IMR-90 (cell line): Measurements from ENCODE around the gene GRIN2A. TPM values are rescaled to one million over a fixed set of nuclear protein-coding genes. Genes with fewer than 3 reads are reported as not detected.

Experiments used
- ATAC-seq: fragments of 200-7000 bp; cut with Tn5 transposase; 2 replicates; pipeline ENCODE4 v1.9.1; 2020; ENCODE audit warnings: low read depth, mild to moderate bottlenecking, moderate library complexity
- BruUV-seq: library from RNA; stranded (reverse); fragments of 400-500 nt; replicated peaks from 2 replicates; lab custom pipeline; 2021; lab: Mats Ljungman, UMichigan
- CTCF ChIA-PET: fragments of 300-600 bp; formaldehyde crosslinking; extraction: SDS; loops from one replicate; lab custom pipeline; 2021; ENCODE audit warnings: antibody characterized with exemption; lab: Yijun Ruan, JAX
- POLR2A ChIA-PET: fragments of 300-600 bp; sonication (Branson Sonifier 250); formaldehyde crosslinking; loops from one replicate; lab custom pipeline; 2022; ENCODE audit warnings: antibody characterized with exemption; ENCODE audit not compliant: unreplicated experiment; lab: Charles Lee
- DNase-seq: peaks from one replicate; pipeline ENCODE4 v3.0.0; 2013
- H2AFZ ChIP-seq: replicated peaks from 2 replicates; pipeline ENCODE3; 2013; ENCODE audit warnings: low read length, mild to moderate bottlenecking; ENCODE audit not compliant: poor library complexity
- H2AK5ac ChIP-seq: 2 replicates; pipeline ENCODE4 v1.6.1; 2013; ENCODE audit warnings: low read depth, low read length, inconsistent platforms
- H2AK9ac ChIP-seq: replicated peaks from 2 replicates; pipeline ENCODE3; 2013; ENCODE audit warnings: mild to moderate bottlenecking, low read depth, low read length, moderate library complexity; ENCODE audit not compliant: poor library complexity
- H2BK120ac ChIP-seq: 2 replicates; pipeline ENCODE4 v1.6.1; 2013; ENCODE audit warnings: low read depth, low read length, inconsistent platforms
- H2BK15ac ChIP-seq: 3 replicates; pipeline ENCODE4 v1.6.1; 2013; ENCODE audit warnings: low read depth, low read length, inconsistent platforms
- H2BK20ac ChIP-seq: 2 replicates; pipeline ENCODE4 v1.6.1; 2013; ENCODE audit warnings: low read depth, mild to moderate bottlenecking, inconsistent platforms, low read length, moderate library complexity
- H2BK5ac ChIP-seq: 2 replicates; pipeline ENCODE4 v1.6.1; 2013; ENCODE audit warnings: mild to moderate bottlenecking, low read depth, low read length, inconsistent platforms; ENCODE audit not compliant: poor library complexity, severe bottlenecking
- H3K14ac ChIP-seq: replicated peaks from 2 replicates; pipeline ENCODE4 v1.6.1; 2013; ENCODE audit warnings: low read depth, low read length, inconsistent platforms
- H3K18ac ChIP-seq: 2 replicates; pipeline ENCODE4 v1.6.1; 2013; ENCODE audit warnings: low read depth, low read length, control low read depth
- H3K23ac ChIP-seq: 2 replicates; pipeline ENCODE4 v1.6.1; 2013; ENCODE audit warnings: low read depth, low read length, inconsistent platforms
- H3K27ac ChIP-seq: 2 replicates; pipeline ENCODE4 v1.5.1; 2013; ENCODE audit warnings: mild to moderate bottlenecking, control low read depth, low read length; ENCODE audit not compliant: insufficient read depth
- H3K27me3 ChIP-seq: 2 replicates; pipeline ENCODE4 v1.6.1; 2013; ENCODE audit warnings: low read length; ENCODE audit not compliant: control insufficient read depth, insufficient read depth
- H3K36me3 ChIP-seq: 2 replicates; pipeline ENCODE4 v1.6.1; 2013; ENCODE audit warnings: low read length, mixed read lengths; ENCODE audit not compliant: control insufficient read depth, insufficient read depth
- H3K4ac ChIP-seq: 2 replicates; pipeline ENCODE4 v1.6.1; 2013; ENCODE audit warnings: low read depth, low read length, inconsistent platforms
- H3K4me1 ChIP-seq: 2 replicates; pipeline ENCODE4 v1.6.1; 2013; ENCODE audit warnings: low read length, mixed read lengths; ENCODE audit not compliant: control insufficient read depth, insufficient read depth
- H3K4me2 ChIP-seq: 2 replicates; pipeline ENCODE4 v1.6.1; 2013; ENCODE audit warnings: low read depth, mild to moderate bottlenecking, control low read depth, low read length, moderate library complexity
- H3K4me3 ChIP-seq: 2 replicates; pipeline ENCODE4 v1.5.1; 2013; ENCODE audit warnings: low read depth, mild to moderate bottlenecking, control low read depth, low read length, moderate library complexity; ENCODE audit not compliant: insufficient read depth
- H3K56ac ChIP-seq: 2 replicates; pipeline ENCODE4 v1.6.1; 2013; ENCODE audit warnings: low read length, inconsistent platforms; ENCODE audit not compliant: insufficient read depth; ENCODE audit errors: extremely low read depth
- H3K79me1 ChIP-seq, 2 experiments: 2 replicates each; pipeline ENCODE4 v1.6.1; 2013; ENCODE audit warnings: low read length in 2 of 2, inconsistent platforms in 1 of 2, low read depth in 1 of 2
- H3K9ac ChIP-seq: 2 replicates; pipeline ENCODE4 v1.6.1; 2013; ENCODE audit warnings: low read depth, low read length, control low read depth
- H3K9me1 ChIP-seq: 2 replicates; pipeline ENCODE4 v1.6.1; 2013; ENCODE audit warnings: low read length, inconsistent platforms; ENCODE audit not compliant: insufficient read depth
- H3K9me3 ChIP-seq: 2 replicates; pipeline ENCODE4 v1.6.1; 2013; ENCODE audit warnings: low read length; ENCODE audit not compliant: control insufficient read depth, insufficient read depth
- H4K20me1 ChIP-seq: 2 replicates; pipeline ENCODE4 v1.6.1; 2013; ENCODE audit warnings: low read length, inconsistent platforms; ENCODE audit not compliant: insufficient read depth
- H4K5ac ChIP-seq: 2 replicates; pipeline ENCODE4 v1.6.1; 2013; ENCODE audit warnings: mild to moderate bottlenecking, low read depth, low read length, control low read depth
- H4K8ac ChIP-seq, 2 experiments: 2 replicates each; pipeline ENCODE4 v1.6.1; 2013; ENCODE audit warnings: low read depth in 2 of 2, low read length in 2 of 2, control low read depth in 1 of 2, inconsistent platforms in 1 of 2
- H4K91ac ChIP-seq: 2 replicates; pipeline ENCODE4 v1.6.1; 2013; ENCODE audit warnings: low read depth, low read length, inconsistent platforms; ENCODE audit not compliant: insufficient read depth
- BHLHE40 ChIP-seq: fragments of 150-350 bp; IDR thresholded peaks from 2 replicates; pipeline ENCODE4 v1.6.1; 2016; ENCODE audit warnings: mild to moderate bottlenecking, low read depth, low read length
- CEBPB ChIP-seq: IDR thresholded peaks from 2 replicates; pipeline ENCODE4 v1.6.1; 2012; ENCODE audit warnings: low read depth, low read length, improper control_type of control experiment
- FOS ChIP-seq: fragments of 150-350 bp; IDR thresholded peaks from 2 replicates; pipeline ENCODE4 v1.6.1; 2016; ENCODE audit warnings: low read depth, low read length
- MAZ ChIP-seq: IDR thresholded peaks from 2 replicates; pipeline ENCODE4 v1.6.1; 2012; ENCODE audit warnings: low read depth, mild to moderate bottlenecking, low read length, improper control_type of control experiment, moderate library complexity, borderline replicate concordance
- MXI1 ChIP-seq: IDR thresholded peaks from 2 replicates; pipeline ENCODE4 v1.6.1; 2012; ENCODE audit warnings: low read depth, mild to moderate bottlenecking, low read length, moderate library complexity, borderline replicate concordance
- NFE2L2 ChIP-seq: fragments of 150-350 bp; IDR thresholded peaks from 2 replicates; pipeline ENCODE4 v1.6.1; 2016; ENCODE audit warnings: low read depth, mild to moderate bottlenecking, low read length
- POLR2A ChIP-seq: IDR thresholded peaks from 2 replicates; pipeline ENCODE4 v1.6.1; 2012; ENCODE audit warnings: mild to moderate bottlenecking, low read depth, low read length
- RCOR1 ChIP-seq: IDR thresholded peaks from 2 replicates; pipeline ENCODE4 v1.6.1; 2012; ENCODE audit warnings: mild to moderate bottlenecking, low read length, improper control_type of control experiment; ENCODE audit not compliant: insufficient replicate concordance
- RFX5 ChIP-seq: IDR thresholded peaks from 2 replicates; pipeline ENCODE4 v1.8.0; 2012; ENCODE audit warnings: low read depth, mild to moderate bottlenecking, low read length, moderate library complexity
- WGBS, 2 experiments: methylation state at CpG; one replicate each; pipeline versions ENCODE4 v1.1.5 to v1.1.7; 2013; ENCODE audit warnings: missing lambda C conversion rate in 2 of 2; ENCODE audit not compliant: insufficient read length in 1 of 2; ENCODE audit errors: extremely low coverage in 2 of 2; 5-methylcytosine and 5-hydroxymethylcytosine counted together
- dilution Hi-C: fragments of 300-500 bp; cut with HindIII; formaldehyde crosslinking; loops from one replicate; pipeline ENCODE4 v1.14.3; 2018; ENCODE audit warnings: low sequenced_read_pairs; ENCODE audit not compliant: unreplicated experiment
- in situ Hi-C: fragments of 300-500 bp; cut with MboI; formaldehyde crosslinking; loops from 3 replicates; pipeline ENCODE4 v1.14.3; 2019; ENCODE audit warnings: low sequenced_read_pairs, inconsistent platforms, mixed read lengths
- intact Hi-C: fragments of 100-400 bp; cut with micrococcal nuclease; formaldehyde crosslinking; loops from 2 replicates; pipeline ENCODE4 v1.10.0; 2022
- polyA plus RNA-seq, 3 experiments: library from polyadenylated mRNA; depleted of rRNA; stranded (reverse); fragments of >200 nt; gene quantifications; 2 replicates each; pipeline ENCODE4 v1.2.3, GENCODE V29; 2012; ENCODE audit warnings: low replicate concordance in 1 of 3
- total RNA-seq: library from RNA; depleted of rRNA; stranded (reverse); fragments of >200 nt; gene quantifications from 2 replicates; pipeline ENCODE4 v1.2.3, GENCODE V29; 2012
- TF ChIP-seq, protein P1 (sequence below): fragments of 150-350 bp; IDR thresholded peaks from 2 replicates; pipeline ENCODE4 v1.6.1; 2017; ENCODE audit warnings: mild to moderate bottlenecking, antibody characterized with exemption, low read length, low read depth

GRIN2A gene
- total and polyA plus RNA-seq, 2 of the 4 experiments (the other 2 are of a cell fraction): under 0.01 TPM; not detected in 1

DNA sequence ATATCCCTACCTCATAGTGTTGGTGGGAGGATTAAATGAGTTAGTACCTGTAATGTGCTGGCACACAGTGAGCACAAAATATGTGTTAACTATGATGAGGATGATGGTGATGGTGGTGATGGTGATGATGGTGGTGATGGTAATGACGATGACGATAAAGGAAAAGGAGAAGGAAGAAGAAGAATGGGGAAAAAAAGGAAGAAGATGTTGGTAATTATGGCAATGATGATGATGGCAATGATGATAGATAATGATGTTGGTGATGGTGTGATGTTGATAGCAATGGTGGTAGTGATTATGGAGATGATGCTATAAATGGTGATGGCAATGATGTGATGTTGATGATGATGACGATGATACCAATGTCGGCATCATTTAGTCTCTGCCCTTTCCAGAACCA, 270.2 kb downstream of the GRIN2A start:
- no peak overlapping the region for H2BK5ac ChIP-seq
- no peak overlapping the region for H2BK15ac ChIP-seq
- H3K23ac ChIP-seq: no peak overlapping the region
- no peak overlapping the region for H3K9ac ChIP-seq
- no peak overlapping the region for H2BK120ac ChIP-seq
- dilution Hi-C loops: no loop called here
- no peak overlapping the region for H3K18ac ChIP-seq
- no peak overlapping the region for H3K4me2 ChIP-seq
- H3K4me3 ChIP-seq: no peak overlapping the region
- no peak overlapping the region for H2BK20ac ChIP-seq
- peaks cover 11% of the 10 kb centered on the region for H3K9me3 ChIP-seq
- no TSS peak for BruUV-seq
- H3K36me3 ChIP-seq: no peaks in the 10 kb centered on the region
- H2AFZ ChIP-seq: no peak overlapping the region
- 94% methylated on average over 2 of the region's 4 CpGs; no CpG with 5 or more reads in 1 of the 2 experiments for WGBS, 2 experiments
- in situ Hi-C loops: no loop called here
- no peaks in the 10 kb centered on the region for H3K79me1 ChIP-seq
- intact Hi-C loops: no loop called here
- H3K56ac ChIP-seq: no peak overlapping the region
- no peak overlapping the region for H3K14ac ChIP-seq
- no peaks in the 10 kb centered on the region for H3K27me3 ChIP-seq
- H4K8ac ChIP-seq: no peak overlapping the region
- H4K91ac ChIP-seq: no peak overlapping the region
- no peak for ATAC-seq
- H4K20me1 ChIP-seq: no peaks in the 10 kb centered on the region
- no peak overlapping the region for H4K5ac ChIP-seq
- no peak overlapping the region for H2AK9ac ChIP-seq
- no peak overlapping the region for H2AK5ac ChIP-seq
- no peaks in the 10 kb centered on the region for H3K4me1 ChIP-seq
- H3K4ac ChIP-seq: no peak overlapping the region
- DNase-seq: no peak
- H3K27ac ChIP-seq: no peak overlapping the region
- no peaks in the 10 kb centered on the region for H3K9me1 ChIP-seq
- ChIA-PET CTCF (no interaction called here), POLR2A (no interaction called here)
- no peak for TF ChIP-seq BHLHE40
- no peak for TF ChIP-seq POLR2A
- TF ChIP-seq, protein P1, sequence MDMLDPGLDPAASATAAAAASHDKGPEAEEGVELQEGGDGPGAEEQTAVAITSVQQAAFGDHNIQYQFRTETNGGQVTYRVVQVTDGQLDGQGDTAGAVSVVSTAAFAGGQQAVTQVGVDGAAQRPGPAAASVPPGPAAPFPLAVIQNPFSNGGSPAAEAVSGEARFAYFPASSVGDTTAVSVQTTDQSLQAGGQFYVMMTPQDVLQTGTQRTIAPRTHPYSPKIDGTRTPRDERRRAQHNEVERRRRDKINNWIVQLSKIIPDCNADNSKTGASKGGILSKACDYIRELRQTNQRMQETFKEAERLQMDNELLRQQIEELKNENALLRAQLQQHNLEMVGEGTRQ: no peak
- no peak for TF ChIP-seq MAZ
- TF ChIP-seq FOS: no peak
- TF ChIP-seq MXI1: no peak
- TF ChIP-seq RCOR1: no peak
- no peak for TF ChIP-seq NFE2L2
- no peak for TF ChIP-seq RFX5
- no peak for TF ChIP-seq CEBPB
